K562 treated with DMSO at 1 percent for 48 hours (cell line): ENCODE results near the gene ZNF484. TPM values are rescaled to one million over a fixed set of nuclear protein-coding genes. Genes with fewer than 3 reads are reported as not detected.

Experiments used
- total RNA-seq: library from RNA; unstranded; fragments of 300-600 nt; gene quantifications from 2 replicates; pipeline ENCODE4 v1.2.3, GENCODE V29; 2022; ENCODE audit warnings: low replicate concordance; ENCODE audit errors: extremely low read depth

ZNF484 gene
- total RNA-seq: not detected in 2 replicates

DNA sequence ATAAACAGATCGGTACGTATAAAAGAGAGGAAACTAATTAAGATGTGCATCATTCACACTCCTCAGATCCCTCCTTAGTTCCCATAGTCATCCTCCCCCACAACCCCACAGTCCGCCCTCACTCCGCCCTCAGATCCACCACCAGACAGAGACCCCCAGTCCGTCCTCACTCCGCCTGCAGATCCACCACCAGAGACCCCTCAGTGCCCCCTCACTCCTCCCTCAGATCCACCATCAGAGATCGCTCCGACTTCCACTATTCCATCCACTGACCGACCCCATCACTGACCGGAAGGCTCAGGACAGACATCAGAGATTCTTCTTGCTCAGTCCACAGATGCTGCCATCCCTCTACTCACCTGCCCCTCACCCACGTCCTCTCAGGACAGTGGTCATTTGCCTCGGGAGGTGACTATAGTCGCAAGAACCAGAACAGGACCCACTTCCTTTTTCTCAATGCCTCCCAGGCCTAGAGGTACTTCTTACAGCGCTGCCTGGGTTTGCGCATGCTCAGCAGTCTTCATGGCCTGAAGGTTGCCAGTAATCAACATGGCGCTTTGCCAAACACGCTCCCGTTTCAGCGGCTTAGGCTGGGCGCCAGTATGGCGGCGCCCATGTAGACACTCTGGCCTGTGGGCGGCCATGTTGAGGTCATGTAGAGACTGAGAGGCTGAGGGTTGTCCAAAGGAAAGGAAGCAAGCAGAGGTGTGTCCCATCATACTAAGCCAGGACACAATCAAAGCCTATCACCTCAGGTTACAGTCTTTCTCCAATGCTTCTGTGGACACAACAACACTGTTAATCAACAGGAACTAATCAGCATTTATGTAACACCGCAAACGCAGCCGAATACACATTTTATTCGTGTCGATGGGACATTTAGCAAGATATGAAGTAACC, at the start of gene ZNF484:
Gene ZNF484 (minus strand): TSS at position 508 of the 900 bp plus-strand sequence. CDS start 3,009 bp downstream, outside the sequence.

Other genes starting within 250 kb of the ZNF484 start
- not detected in 2 replicates for gene IPPK, start 207.9 kb downstream of the ZNF484 start, total RNA-seq
- gene BICD2, start 113.2 kb downstream of the ZNF484 start, total RNA-seq: 61.9 TPM in 1 of 2 replicates, not detected in the other
- gene FGD3, start 69.5 kb upstream of the ZNF484 start, total RNA-seq: not detected in 2 replicates
- gene SUSD3, start 180.7 kb upstream of the ZNF484 start, total RNA-seq: not detected in 2 replicates
- not detected in 2 replicates for gene CARD19, start 218.2 kb upstream of the ZNF484 start, total RNA-seq